Liver (tissue), 9 donors: Measurements from ENCODE around the gene ADTRP. TPM values are rescaled to one million over a fixed set of nuclear protein-coding genes. Genes with fewer than 3 reads are reported as not detected.

Source experiments
- DNase-seq: peaks from one replicate; pipeline ENCODE4 v3.0.0-alpha.2; 2017; ENCODE audit warnings: low spot score
- H3K27ac ChIP-seq, 2 donors: one replicate each; pipeline ENCODE4 v1.7.0; 2013; ENCODE audit warnings: inconsistent platforms in 2 of 2, low read length in 2 of 2, control low read depth in 1 of 2, low read depth in 1 of 2, mild to moderate bottlenecking in 1 of 2
- H3K27me3 ChIP-seq, 4 donors: one replicate each; pipeline versions ENCODE4 v1.6.1 to v1.7.0; 2013; ENCODE audit warnings: low read length in 3 of 4, inconsistent platforms in 1 of 4, mild to moderate bottlenecking in 1 of 4, moderate library complexity in 1 of 4; ENCODE audit not compliant: control insufficient read depth in 4 of 4, insufficient read depth in 4 of 4
- H3K36me3 ChIP-seq, 4 donors: one replicate each; pipeline versions ENCODE4 v1.6.1 to v1.7.0; 2013; ENCODE audit warnings: low read length in 3 of 4, mild to moderate bottlenecking in 3 of 4, low read depth in 1 of 4, moderate library complexity in 1 of 4; ENCODE audit not compliant: control insufficient read depth in 4 of 4, insufficient read depth in 3 of 4
- H3K4me1 ChIP-seq, 4 donors: one replicate each; pipeline versions ENCODE4 v1.6.1 to v1.7.0; 2013; ENCODE audit warnings: low read length in 3 of 4, mild to moderate bottlenecking in 3 of 4, moderate library complexity in 1 of 4; ENCODE audit not compliant: control insufficient read depth in 4 of 4, insufficient read depth in 4 of 4
- H3K4me3 ChIP-seq, 3 donors: one replicate each; pipeline versions ENCODE4 v1.6.1 to v1.7.0; 2013; ENCODE audit warnings: low read length in 3 of 3, control low read depth in 1 of 3, low read depth in 1 of 3, mild to moderate bottlenecking in 1 of 3
- H3K9ac ChIP-seq, 2 donors: one replicate each; pipeline ENCODE4 v1.7.0; 2013; ENCODE audit warnings: low read length in 2 of 2, mild to moderate bottlenecking in 2 of 2, moderate library complexity in 2 of 2, control low read depth in 1 of 2, low read depth in 1 of 2
- H3K9me3 ChIP-seq, 4 donors: one replicate each; pipeline versions ENCODE4 v1.6.1 to v1.7.0; 2013; ENCODE audit warnings: low read length in 3 of 4; ENCODE audit not compliant: control insufficient read depth in 4 of 4
- ATF3 ChIP-seq: IDR thresholded peaks from 2 replicates; pipeline ENCODE4 v1.6.1; 2016; ENCODE audit warnings: antibody characterized with exemption
- FOXA1 ChIP-seq: IDR thresholded peaks from 2 replicates; pipeline ENCODE4 v1.6.1; 2016; ENCODE audit warnings: antibody characterized with exemption
- GABPA ChIP-seq, 2 donors: IDR thresholded peaks in 1 of 2; conservative IDR thresholded peaks in 1 of 2; 2 replicates each; pipeline ENCODE4 v1.6.1; 2016; ENCODE audit warnings: antibody characterized with exemption in 2 of 2, mild to moderate bottlenecking in 1 of 2, moderate library complexity in 1 of 2
- HNF4A ChIP-seq, 2 donors: conservative IDR thresholded peaks; 2 replicates each; pipeline ENCODE4 v1.6.1; 2016; ENCODE audit warnings: antibody characterized with exemption in 2 of 2, mild to moderate bottlenecking in 2 of 2
- HNF4G ChIP-seq: IDR thresholded peaks from 2 replicates; pipeline ENCODE4 v1.6.1; 2016; ENCODE audit warnings: antibody characterized with exemption
- JUND ChIP-seq, 2 donors: IDR thresholded peaks; 2 replicates each; pipeline ENCODE4 v1.6.1; 2016; ENCODE audit warnings: antibody characterized with exemption in 2 of 2
- NR2F2 ChIP-seq: IDR thresholded peaks from 2 replicates; pipeline ENCODE4 v1.6.1; 2016; ENCODE audit warnings: antibody characterized with exemption
- RAD21 ChIP-seq, 2 donors: IDR thresholded peaks; 2 replicates each; pipeline ENCODE4 v1.6.1; 2016; ENCODE audit warnings: antibody characterized with exemption in 2 of 2, mild to moderate bottlenecking in 2 of 2
- REST ChIP-seq: IDR thresholded peaks from 2 replicates; pipeline ENCODE4 v1.6.1; 2016; ENCODE audit warnings: antibody characterized with exemption, mild to moderate bottlenecking
- RXRA ChIP-seq, 2 donors: IDR thresholded peaks; 2 replicates each; pipeline ENCODE4 v1.6.1; 2017 to 2018; ENCODE audit warnings: antibody characterized with exemption in 2 of 2, mild to moderate bottlenecking in 1 of 2
- SP1 ChIP-seq: IDR thresholded peaks from 2 replicates; pipeline ENCODE4 v1.6.1; 2018; ENCODE audit warnings: antibody characterized with exemption, mild to moderate bottlenecking
- TAF1 ChIP-seq: conservative IDR thresholded peaks from 2 replicates; pipeline ENCODE4 v1.6.1; 2016; ENCODE audit warnings: antibody characterized with exemption, mild to moderate bottlenecking
- ZBTB33 ChIP-seq: IDR thresholded peaks from 2 replicates; pipeline ENCODE4 v1.6.1; 2016; ENCODE audit warnings: antibody characterized with exemption
- WGBS: extraction: QIAGEN DNeasy Blood & Tissue Kit; methylation state at CpG from one replicate; pipeline ENCODE4 v1.1.7; 2013; 5-methylcytosine and 5-hydroxymethylcytosine counted together
- polyA plus RNA-seq, 2 donors: library from polyadenylated mRNA; stranded (reverse) in 1 of 2; unstranded in 1 of 2; fragments of 200-250 nt in 1 of 2; fragments of >200 nt in 1 of 2; fragmentation: Nextera tagmentation in 1 of 2; extraction: Ambion mirVana in 1 of 2; gene quantifications; one replicate each; pipeline versions ENCODE4 v1.2.1 to v1.2.3, GENCODE V29; 2013 to 2015
- total RNA-seq, 2 donors: library from RNA; depleted of rRNA; stranded (reverse); fragments of >200 nt; gene quantifications; one replicate each; pipeline ENCODE4 v1.2.3, GENCODE V29; 2014
- donor health status: healthy.
- donor health status: healthy.
- donor health status: healthy.
- donor health status: healthy.
- donor health status: healthy.

The ADTRP gene
- total and polyA plus RNA-seq, 4 donors: 0.21 to 2.0 (median 0.50) TPM; not detected in 1

- no peak for DNase-seq
- H3K4me1 ChIP-seq: no peaks in the 10 kb centered on the region
Observed at GRCh38 chr6:11769811-11770545, 8.6 kb downstream of the ADTRP start.

GRCh38 chr6:11769244-11769643, 9.4 kb downstream of the ADTRP start:
- no peak for TF ChIP-seq RXRA (IDR thresholded peaks at IDR 0.05)
- TF ChIP-seq SP1: no peak
- no peak for TF ChIP-seq GABPA (IDR thresholded peaks at IDR 0.05 in 1 of 2, conservative IDR thresholded peaks at IDR 0.05 in 1 of 2)
- no peak for TF ChIP-seq FOXA1
- no peak for TF ChIP-seq HNF4G
- no peak for TF ChIP-seq ZBTB33
- TF ChIP-seq RAD21 (IDR thresholded peaks at IDR 0.05): no peak
- TF ChIP-seq HNF4A (conservative IDR thresholded peaks at IDR 0.05): no peak
- no peak for TF ChIP-seq TAF1
- no peak for TF ChIP-seq REST
- no peak for TF ChIP-seq JUND (IDR thresholded peaks at IDR 0.05)

More at GRCh38 chr6:11769811-11770545, 8.6 kb downstream of the ADTRP start:
- Histone ChIP-seq H3K27ac (peak overlapping the region; percentile 6 to 70), H3K4me3 (no peak overlapping the region), H3K9me3 (no peaks in the 10 kb centered on the region), H3K36me3 (no peaks in the 10 kb centered on the region), H3K9ac (no peak overlapping the region), H3K27me3 (no peaks in the 10 kb centered on the region)
- 75% methylated on average over 11 of the region's 11 CpGs for WGBS
- TF ChIP-seq JUND (IDR thresholded peaks at IDR 0.05): no peak
- TF ChIP-seq ATF3: no peak
- no peak for TF ChIP-seq RAD21 (IDR thresholded peaks at IDR 0.05)
- TF ChIP-seq GABPA (IDR thresholded peaks at IDR 0.05 in 1 of 2, conservative IDR thresholded peaks at IDR 0.05 in 1 of 2): no peak
- no peak for TF ChIP-seq ZBTB33
- TF ChIP-seq TAF1: no peak
- TF ChIP-seq NR2F2: no peak

More at GRCh38 chr6:11769244-11769643, 9.4 kb downstream of the ADTRP start:
- Histone ChIP-seq H3K27ac (no peak overlapping the region), H3K9ac (no peak overlapping the region), H3K9me3 (no peaks in the 10 kb centered on the region), H3K27me3 (no peaks in the 10 kb centered on the region), H3K4me3 (no peak overlapping the region), H3K4me1 (no peaks in the 10 kb centered on the region), H3K36me3 (no peaks in the 10 kb centered on the region)
- WGBS: 89% methylated on average over 2 of the region's 2 CpGs
- DNase-seq: no peak
